D341Med (cell line): ENCODE data around the gene TMPRSS4.
"Not testable (repeated sequence)": the region's sequence is repeated elsewhere in the genome, so short reads cannot be mapped to it uniquely, and the experiment has no call there.

Experiments
- DNase-seq: peaks from one replicate; pipeline ENCODE4 v3.0.0; 2012; ENCODE audit warnings: low spot score

Gene TMPRSS4

DNA sequence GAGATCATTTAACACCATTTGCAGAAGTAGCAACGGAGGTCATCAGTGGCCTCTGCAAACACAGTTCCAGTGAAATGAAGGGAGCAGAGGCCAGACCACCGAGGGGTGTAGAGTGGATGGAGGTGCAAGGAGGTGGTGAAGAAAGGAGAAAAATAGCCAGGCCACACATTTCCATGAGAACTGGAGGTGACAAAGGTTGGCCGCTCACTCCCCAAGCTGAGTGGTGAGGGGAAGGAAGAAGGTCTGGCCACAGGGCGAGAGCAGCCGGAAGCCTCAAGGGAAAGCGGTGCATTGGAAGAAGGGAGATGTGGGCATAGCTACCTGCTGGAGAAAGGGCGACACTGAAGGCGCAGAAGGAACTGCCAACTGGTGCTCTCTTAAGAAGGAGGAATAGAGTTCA is 20.1 kb upstream of the TMPRSS4 start:
- DNase-seq = no peak

DNA sequence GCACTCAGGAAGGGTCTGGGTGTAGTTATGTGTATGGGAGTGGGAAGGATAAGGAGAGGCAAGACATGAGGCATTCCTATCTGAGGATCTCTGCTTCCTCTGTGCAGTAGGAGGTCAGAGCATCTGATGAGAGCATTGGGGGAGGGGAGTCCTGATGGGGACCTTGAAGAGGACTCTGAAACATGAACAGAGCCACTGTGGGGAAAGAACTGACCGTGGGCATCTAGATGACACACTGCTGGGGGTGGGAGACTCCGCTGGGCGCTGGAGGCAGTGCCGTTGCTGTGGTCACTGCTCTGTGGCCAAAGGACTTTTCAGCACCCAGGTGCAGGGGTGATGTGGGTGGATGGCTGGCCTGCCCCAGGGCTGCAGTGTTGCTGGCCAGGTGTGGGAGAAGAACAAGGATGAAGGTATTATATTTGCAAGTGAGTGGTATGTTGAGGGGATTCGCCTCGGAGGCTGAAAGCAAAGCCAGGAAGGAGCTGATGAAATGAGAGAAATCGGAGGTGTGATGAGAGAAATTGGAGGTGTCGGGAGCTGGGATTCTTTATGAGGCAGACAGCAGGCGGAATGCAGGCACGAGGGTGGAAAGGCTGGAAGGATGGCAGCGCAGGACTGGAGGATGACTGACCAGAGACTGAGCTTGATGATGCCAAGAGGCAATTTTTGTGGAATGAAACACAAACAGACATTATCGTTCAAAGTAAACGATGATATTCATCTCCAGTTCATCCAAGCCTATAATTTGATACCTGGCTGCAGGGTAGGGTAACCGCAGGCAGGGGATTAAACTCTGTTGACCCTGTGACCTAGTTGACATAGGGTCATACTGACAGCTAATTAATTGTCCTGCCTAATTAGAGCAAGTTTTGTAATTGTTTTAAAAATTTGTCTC is 19.4 kb upstream of the TMPRSS4 start:
- DNase-seq = no peak

- DNase-seq = no peak
Measured at GRCh38 chr11:118058311-118059245, 18.3 kb upstream of the TMPRSS4 start.

GRCh38 chr11:118059246-118059940 is 17.5 kb upstream of the TMPRSS4 start:
- no peak for DNase-seq

GRCh38 chr11:118060081-118060661 is 16.7 kb upstream of the TMPRSS4 start:
- no peak for DNase-seq

DNA sequence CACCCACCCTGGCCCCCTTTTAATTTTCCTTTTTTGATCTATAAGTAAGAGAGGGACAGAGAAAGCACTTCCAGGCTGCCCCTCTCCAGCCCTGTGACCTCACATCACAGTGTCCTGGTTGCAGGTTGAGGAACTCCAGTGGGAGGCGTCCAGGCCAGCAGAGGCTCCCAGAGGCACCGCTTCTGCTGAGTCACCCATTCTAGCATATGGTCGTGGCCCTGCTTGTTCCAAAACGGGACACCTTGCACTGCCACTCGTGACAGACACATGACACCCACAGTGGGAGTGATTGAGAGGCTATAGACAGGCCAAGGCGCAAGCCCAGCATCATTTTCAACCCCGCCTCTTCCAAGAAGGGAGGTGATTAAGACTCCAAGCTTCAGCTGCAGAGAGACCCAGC is 16.0 kb upstream of the TMPRSS4 start:
- DNase-seq = no peak

- no peak for DNase-seq
Measured at GRCh38 chr11:118061586-118062125, 15.2 kb upstream of the TMPRSS4 start.

- not testable (repeated sequence) for DNase-seq
Measured at GRCh38 chr11:118062181-118062580, 14.7 kb upstream of the TMPRSS4 start.

DNA sequence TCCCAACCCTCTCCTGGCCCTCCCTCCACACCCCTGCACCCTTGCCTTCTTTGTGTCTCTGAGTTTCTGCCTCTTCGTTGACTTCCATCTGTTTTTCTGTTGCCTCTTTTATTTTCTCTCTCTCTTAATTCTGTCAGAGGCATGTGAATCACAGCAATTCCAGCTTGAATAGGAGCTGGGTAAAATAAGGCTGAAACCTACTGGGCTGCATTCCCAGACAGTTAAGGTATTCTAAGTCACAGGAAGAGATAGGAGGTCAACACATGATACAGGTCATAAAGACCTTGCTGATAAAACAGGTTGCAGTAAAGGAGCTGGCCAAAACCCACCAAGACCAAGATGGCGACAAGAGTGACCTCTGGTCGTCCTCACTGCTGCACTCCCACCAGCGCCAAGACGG is 14.2 kb upstream of the TMPRSS4 start:
- not testable (repeated sequence) for DNase-seq

DNA sequence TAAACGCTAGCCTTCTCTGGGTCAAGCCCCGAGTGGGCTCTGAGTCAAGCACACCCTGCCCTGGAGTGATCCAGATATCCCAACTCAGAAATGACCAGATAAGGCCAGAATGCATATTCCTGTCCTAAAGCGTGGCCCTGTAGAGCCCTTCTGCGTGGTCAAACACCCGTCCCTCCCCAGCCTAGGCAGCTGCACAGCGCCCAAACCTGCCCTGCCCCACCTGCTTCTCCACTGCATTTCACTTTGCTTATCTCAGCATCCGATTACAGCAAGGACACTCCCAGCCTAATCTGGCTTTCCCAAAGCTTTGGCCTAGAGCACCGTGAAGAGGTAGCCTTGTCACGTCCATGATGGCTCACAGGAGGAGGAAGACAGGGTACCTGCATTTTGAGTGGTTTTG is 11.9 kb upstream of the TMPRSS4 start:
- DNase-seq = no peak

DNA sequence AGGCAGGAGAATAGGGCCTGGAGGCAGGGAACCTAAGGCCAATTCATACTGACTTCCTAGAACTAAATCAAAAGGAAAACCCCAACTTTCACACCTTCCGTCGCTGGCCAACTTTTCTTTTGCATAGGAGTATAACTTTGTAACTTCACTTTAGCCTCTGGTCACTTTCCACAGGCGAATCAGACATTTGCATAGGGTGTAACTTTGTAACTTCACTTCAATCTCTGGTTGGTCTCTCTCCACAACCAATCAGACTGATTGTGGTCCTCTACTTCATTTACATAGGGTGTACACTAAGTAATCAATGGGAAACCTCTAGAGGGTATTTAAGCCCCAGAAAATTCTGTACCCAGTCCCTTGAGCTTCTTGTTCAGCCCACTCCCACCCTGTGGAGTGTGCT is 11.5 kb upstream of the TMPRSS4 start:
- no peak for DNase-seq

DNA sequence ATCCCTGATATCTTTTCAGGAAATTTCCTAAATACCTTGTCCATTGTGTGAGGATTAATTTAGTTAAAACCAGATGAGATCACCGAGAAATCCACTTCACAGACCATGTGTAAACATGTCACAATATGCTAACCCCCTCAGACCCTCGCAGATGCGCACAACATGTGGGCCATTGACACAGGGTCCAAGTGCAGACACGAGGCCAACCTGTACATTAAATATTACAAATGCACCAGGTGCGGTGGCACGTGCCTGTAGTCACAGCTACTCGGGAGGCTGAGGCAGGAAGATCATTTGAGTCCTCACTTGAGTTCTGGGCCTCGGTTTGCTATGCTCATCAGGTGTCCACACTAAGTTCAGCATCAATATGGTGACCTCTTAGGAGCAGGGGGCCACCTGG is 9.9 kb upstream of the TMPRSS4 start:
- DNase-seq = no peak

GRCh38 chr11:118068206-118068944 is 8.5 kb upstream of the TMPRSS4 start:
- no peak for DNase-seq

GRCh38 chr11:118068945-118069612 is 7.8 kb upstream of the TMPRSS4 start:
- no peak for DNase-seq

GRCh38 chr11:118071416-118072030 is 5.4 kb upstream of the TMPRSS4 start:
- no peak for DNase-seq

DNA sequence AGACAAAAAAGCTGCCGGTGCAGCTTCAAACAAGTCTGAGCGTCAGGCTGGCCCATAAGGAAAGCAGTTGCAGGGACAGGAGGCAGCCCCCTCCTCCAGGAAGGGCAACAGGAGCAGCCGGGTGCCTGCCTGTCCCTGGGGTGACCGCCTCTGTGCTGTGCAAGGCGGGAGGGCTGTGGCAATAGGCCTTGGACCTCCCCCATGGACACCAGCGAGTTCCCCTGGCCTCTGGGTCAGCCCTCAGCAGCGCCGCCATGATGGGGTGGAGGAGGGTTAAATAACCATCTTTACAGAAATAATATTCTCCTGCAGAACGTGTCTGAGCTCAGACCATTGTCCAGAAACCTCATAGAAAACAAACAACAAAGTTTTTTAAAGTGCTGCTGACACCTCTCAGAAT is 3.3 kb upstream of the TMPRSS4 start:
- DNase-seq = no peak

DNA sequence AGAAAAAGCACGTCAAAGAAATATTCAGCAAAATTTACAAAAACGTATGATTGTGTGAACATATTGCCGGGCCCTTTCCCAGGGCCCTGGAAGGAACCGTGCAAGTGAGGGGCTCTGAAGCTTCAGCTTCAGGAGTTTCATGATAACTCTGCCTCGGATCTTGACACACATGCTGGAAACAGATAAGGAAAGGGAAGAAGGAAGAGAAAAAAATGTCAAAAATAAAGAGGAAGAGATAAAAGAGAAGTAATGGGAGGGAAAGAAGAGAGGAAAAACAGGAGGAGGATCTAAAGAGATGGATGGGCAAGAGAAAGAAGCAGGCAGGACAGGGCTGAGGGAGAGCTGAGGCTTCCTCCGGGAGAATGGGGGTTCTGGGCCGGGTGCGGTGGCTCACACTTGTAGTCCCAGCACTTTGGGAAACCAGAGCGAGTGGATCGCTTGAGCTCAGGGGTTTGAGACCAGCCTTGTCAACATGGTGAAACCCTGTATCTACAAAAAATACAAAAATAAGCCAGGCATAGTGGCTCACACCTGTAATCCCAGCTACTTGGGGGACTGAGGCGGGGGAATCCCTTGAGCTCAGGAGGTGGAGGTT is 2.7 kb upstream of the TMPRSS4 start:
- no peak for DNase-seq

DNA sequence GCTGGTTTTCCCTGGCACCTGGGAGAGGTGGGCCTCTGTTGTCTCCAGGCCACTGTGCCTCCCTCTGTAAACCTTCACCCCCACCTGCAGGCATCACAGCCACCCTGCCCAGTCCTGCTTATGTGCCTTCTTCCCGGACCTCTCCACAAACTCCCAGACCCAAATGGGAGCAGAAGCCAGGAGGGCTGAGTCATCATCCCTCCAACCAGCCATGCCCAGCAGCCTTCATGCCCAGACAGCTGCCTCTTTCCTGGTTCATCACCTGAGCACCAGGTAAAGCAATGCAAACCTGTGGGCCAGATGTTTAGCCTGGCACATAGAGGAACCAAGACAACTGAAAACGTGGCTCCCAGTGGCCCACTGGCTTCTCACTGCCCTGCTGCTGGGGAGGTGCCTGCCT is 2.1 kb upstream of the TMPRSS4 start:
- no peak for DNase-seq

DNA sequence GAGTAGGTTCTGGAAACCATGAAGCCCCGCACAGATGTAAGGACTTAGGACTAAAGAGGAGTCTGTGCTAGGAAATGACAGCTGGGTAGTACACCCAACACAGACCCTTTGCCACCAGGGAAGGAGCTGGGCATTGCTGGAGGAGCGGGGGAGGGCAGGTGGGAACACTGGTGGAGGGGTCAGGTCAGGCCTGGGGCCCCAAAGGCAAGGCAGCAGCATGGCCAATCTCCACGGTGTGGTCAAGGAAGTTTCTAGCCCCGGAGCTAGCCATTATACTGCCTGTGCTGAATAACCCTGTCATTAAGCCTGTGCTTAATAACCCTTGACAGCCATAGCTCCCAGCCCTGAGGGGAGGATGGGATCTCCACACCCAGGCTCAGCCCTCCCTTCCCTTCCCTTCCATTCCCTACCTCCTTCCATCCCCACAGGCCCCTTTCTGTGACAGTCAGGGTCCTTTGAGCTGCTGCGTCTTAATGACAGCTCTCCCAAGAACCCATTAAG is 2.1 kb downstream of the TMPRSS4 start:
- no peak for DNase-seq
